Body of pancreas (tissue), 4 donors: ENCODE measurements around the gene CT45A1. TPM values are rescaled to one million over a fixed set of nuclear protein-coding genes. Genes with fewer than 3 reads are reported as not detected.
"Not testable (repeated sequence)": the region's sequence is repeated elsewhere in the genome, so short reads cannot be mapped to it uniquely, and the experiment has no call there.

ENCODE experiments used
- ATAC-seq: fragments of 150-250 bp; one replicate; pipeline ENCODE4 v1.9.1; 2016
- DNase-seq, 4 donors: peaks; one replicate each; pipeline ENCODE4 v3.0.0-alpha.2; 2019
- H3K27ac ChIP-seq, 4 donors: fragments of 200-600 bp; sonication (generic); 1 replicate in 3 of 4; 2 replicates in 1 of 4; pipeline versions ENCODE4 v1.5.1 to v1.6.1; 2016 to 2019; ENCODE audit warnings: mild to moderate bottlenecking in 1 of 4, mixed read lengths in 1 of 4, moderate library complexity in 1 of 4
- H3K27me3 ChIP-seq, 2 donors: fragments of 200-600 bp; sonication (generic); one replicate each; pipeline ENCODE4 v1.6.0; 2016; ENCODE audit warnings: mild to moderate bottlenecking in 1 of 2
- H3K36me3 ChIP-seq, 2 donors: fragments of 200-600 bp; sonication (generic); replicated peaks in 1 of 2; 2 replicates each; pipeline ENCODE4 v1.5.1; 2016; ENCODE audit warnings: low read depth in 2 of 2; ENCODE audit not compliant: insufficient read depth in 1 of 2
- H3K4me1 ChIP-seq: fragments of 200-600 bp; sonication (generic); one replicate; pipeline ENCODE4 v1.6.0; 2016
- H3K4me3 ChIP-seq, 2 donors: fragments of 200-600 bp; sonication (generic); 1 replicate in 1 of 2; 2 replicates in 1 of 2; pipeline ENCODE4 v1.5.1; 2016 to 2019
- H3K9me3 ChIP-seq, 3 donors: fragments of 200-600 bp; sonication (generic); 1 replicate in 2 of 3; 2 replicates in 1 of 3; pipeline ENCODE4 v1.5.1; 2016
- CTCF ChIP-seq, 7 experiments: fragments of 450-650 bp in 4 of 7; fragments of 200-600 bp in 3 of 7; sonication (generic) in 3 of 7; IDR thresholded peaks; one replicate each; pipeline ENCODE4 v1.5.1; 2016 to 2019; ENCODE audit warnings: antibody characterized with exemption in 7 of 7
- POLR2A ChIP-seq, 3 donors: fragments of 450-650 bp; IDR thresholded peaks; one replicate each; pipeline ENCODE4 v1.6.1; 2016; ENCODE audit warnings: antibody characterized with exemption in 3 of 3, mild to moderate bottlenecking in 2 of 3
- WGBS, 2 donors: methylation state at CpG; one replicate each; pipeline ENCODE4 v1.1.5; 2017; 5-methylcytosine and 5-hydroxymethylcytosine counted together
- intact Hi-C: fragments of 100-400 bp; cut with DNase I; formaldehyde crosslinking; loops from one replicate; pipeline ENCODE4 v1.15.1; 2023
- total RNA-seq, 2 donors: library from RNA; depleted of rRNA; stranded (reverse); fragments of >200 nt; gene quantifications; one replicate each; pipeline ENCODE4 v1.1.0, GENCODE V29; 2016

The CT45A1 gene
- total RNA-seq = not detected

GRCh38 chrX:135713183-135713689 is at the start of gene CT45A1:
TSS of gene CT45A1 (plus strand) at chrX:135713639. CDS start at chrX:135718941, 5,302 bp downstream.
- DNase-seq, intact Hi-C loops, ATAC-seq: not testable (repeated sequence)

GRCh38 chrX:135672979-135673378 is 40.5 kb upstream of the CT45A1 start:
- H3K27me3 ChIP-seq, ATAC-seq, intact Hi-C loops, H3K4me3 ChIP-seq, H3K27ac ChIP-seq, H3K9me3 ChIP-seq, H3K36me3 ChIP-seq, DNase-seq, H3K4me1 ChIP-seq: not testable (repeated sequence)

More at GRCh38 chrX:135713183-135713689, at the start of gene CT45A1:
- H3K36me3 ChIP-seq, H3K27ac ChIP-seq, H3K4me3 ChIP-seq, H3K27me3 ChIP-seq, H3K4me1 ChIP-seq, H3K9me3 ChIP-seq: not testable (repeated sequence)
- WGBS, 2 donors = 75 to 80% methylated on average over 1 to 2 of the region's 15 CpGs

- Histone ChIP-seq H3K27ac (no peak overlapping the region), H3K4me3 (no peak overlapping the region), H3K9me3 (no peaks in the 10 kb centered on the region), H3K36me3 (no peaks in the 10 kb centered on the region), H3K4me1 (no peaks in the 10 kb centered on the region), H3K27me3 (no peaks in the 10 kb centered on the region)
- TF ChIP-seq CTCF (IDR thresholded peaks at IDR 0.05) (no peak), POLR2A (IDR thresholded peaks at IDR 0.05) (no peak)
- 30 to 49% methylated on average over 12 to 14 of the region's 16 CpGs for WGBS, 2 donors
- ATAC-seq (no peak), DNase-seq (no peak)
- intact Hi-C loops = no loop called here
These were observed 25.3 kb upstream of the CT45A1 start for GRCh38 chrX:135688137-135688536.

- ATAC-seq = no peak
- Histone ChIP-seq H3K9me3 (no peaks in the 10 kb centered on the region), H3K27me3 (no peaks in the 10 kb centered on the region), H3K27ac (no peak overlapping the region), H3K4me3 (no peak overlapping the region), H3K4me1 (no peaks in the 10 kb centered on the region), H3K36me3 (no peaks in the 10 kb centered on the region)
- no peak for DNase-seq
- WGBS, 2 donors = 59 to 62% methylated on average over 3 of the region's 3 CpGs
- TF ChIP-seq CTCF (IDR thresholded peaks at IDR 0.05) = no peak
- TF ChIP-seq POLR2A (IDR thresholded peaks at IDR 0.05) = no peak
- intact Hi-C loops = no loop called here
These were observed 18.0 kb upstream of the CT45A1 start for GRCh38 chrX:135695471-135695870.

GRCh38 chrX:135697601-135698000 is 15.8 kb upstream of the CT45A1 start:
- no peak for ATAC-seq
- intact Hi-C loops = no loop called here
- Histone ChIP-seq H3K27me3 (no peaks in the 10 kb centered on the region), H3K27ac (no peak overlapping the region), H3K4me3 (no peak overlapping the region), H3K4me1 (no peaks in the 10 kb centered on the region), H3K36me3 (no peaks in the 10 kb centered on the region), H3K9me3 (no peaks in the 10 kb centered on the region)
- no peak for TF ChIP-seq POLR2A (IDR thresholded peaks at IDR 0.05)
- TF ChIP-seq CTCF (IDR thresholded peaks at IDR 0.05) = peak in 1 of 7 experiments; percentile 6
- DNase-seq = no peak

GRCh38 chrX:135698924-135699323 is 14.5 kb upstream of the CT45A1 start:
- DNase-seq = no peak
- TF ChIP-seq POLR2A (IDR thresholded peaks at IDR 0.05) (no peak), CTCF (IDR thresholded peaks at IDR 0.05) (no peak)
- no peaks in the 10 kb centered on the region for H3K27me3 ChIP-seq
- no peak overlapping the region for H3K4me3 ChIP-seq
- intact Hi-C loops = no loop called here
- no peaks in the 10 kb centered on the region for H3K36me3 ChIP-seq
- H3K4me1 ChIP-seq = no peaks in the 10 kb centered on the region
- no peak for ATAC-seq
- no peaks in the 10 kb centered on the region for H3K9me3 ChIP-seq
- no peak overlapping the region for H3K27ac ChIP-seq
